ENCODE results near the gene RPGRIP1.
"Not testable (repeated sequence)": the region's sequence is repeated elsewhere in the genome, so short reads cannot be mapped to it uniquely, and the experiment has no call there.

Gene RPGRIP1

DNA sequence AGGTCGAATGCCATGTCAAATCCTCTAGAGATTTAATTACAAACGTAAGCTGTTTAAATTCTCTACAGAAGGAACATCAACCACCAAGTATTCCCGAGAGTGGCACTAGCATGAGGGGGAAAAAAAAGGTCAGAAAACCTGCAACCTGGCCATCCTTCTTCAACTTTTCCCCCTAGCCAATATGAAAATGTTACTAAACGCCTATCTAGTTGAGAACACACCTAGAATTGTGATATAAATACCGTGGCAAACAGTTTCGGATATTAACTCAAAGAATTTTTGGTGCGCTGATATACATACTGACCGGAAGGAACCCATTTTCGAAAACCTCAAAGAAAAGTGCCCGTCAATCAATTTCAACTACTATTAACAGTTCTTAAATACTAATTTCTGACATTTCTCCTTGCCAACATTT lies 12.4 kb upstream of the RPGRIP1 start:
- no peak for DNase-seq (ENCODE audit: extremely low read depth, low read depth)
- H3K4me3 ChIP-seq (replicated peaks; ENCODE audit: low read depth, low read length) = peak overlapping the region; percentile 100
- TF ChIP-seq, protein P1, sequence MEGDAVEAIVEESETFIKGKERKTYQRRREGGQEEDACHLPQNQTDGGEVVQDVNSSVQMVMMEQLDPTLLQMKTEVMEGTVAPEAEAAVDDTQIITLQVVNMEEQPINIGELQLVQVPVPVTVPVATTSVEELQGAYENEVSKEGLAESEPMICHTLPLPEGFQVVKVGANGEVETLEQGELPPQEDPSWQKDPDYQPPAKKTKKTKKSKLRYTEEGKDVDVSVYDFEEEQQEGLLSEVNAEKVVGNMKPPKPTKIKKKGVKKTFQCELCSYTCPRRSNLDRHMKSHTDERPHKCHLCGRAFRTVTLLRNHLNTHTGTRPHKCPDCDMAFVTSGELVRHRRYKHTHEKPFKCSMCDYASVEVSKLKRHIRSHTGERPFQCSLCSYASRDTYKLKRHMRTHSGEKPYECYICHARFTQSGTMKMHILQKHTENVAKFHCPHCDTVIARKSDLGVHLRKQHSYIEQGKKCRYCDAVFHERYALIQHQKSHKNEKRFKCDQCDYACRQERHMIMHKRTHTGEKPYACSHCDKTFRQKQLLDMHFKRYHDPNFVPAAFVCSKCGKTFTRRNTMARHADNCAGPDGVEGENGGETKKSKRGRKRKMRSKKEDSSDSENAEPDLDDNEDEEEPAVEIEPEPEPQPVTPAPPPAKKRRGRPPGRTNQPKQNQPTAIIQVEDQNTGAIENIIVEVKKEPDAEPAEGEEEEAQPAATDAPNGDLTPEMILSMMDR (IDR thresholded peaks at IDR 0.05; ENCODE audit: low read depth, low read length, missing control alignments) = no peak

DNA sequence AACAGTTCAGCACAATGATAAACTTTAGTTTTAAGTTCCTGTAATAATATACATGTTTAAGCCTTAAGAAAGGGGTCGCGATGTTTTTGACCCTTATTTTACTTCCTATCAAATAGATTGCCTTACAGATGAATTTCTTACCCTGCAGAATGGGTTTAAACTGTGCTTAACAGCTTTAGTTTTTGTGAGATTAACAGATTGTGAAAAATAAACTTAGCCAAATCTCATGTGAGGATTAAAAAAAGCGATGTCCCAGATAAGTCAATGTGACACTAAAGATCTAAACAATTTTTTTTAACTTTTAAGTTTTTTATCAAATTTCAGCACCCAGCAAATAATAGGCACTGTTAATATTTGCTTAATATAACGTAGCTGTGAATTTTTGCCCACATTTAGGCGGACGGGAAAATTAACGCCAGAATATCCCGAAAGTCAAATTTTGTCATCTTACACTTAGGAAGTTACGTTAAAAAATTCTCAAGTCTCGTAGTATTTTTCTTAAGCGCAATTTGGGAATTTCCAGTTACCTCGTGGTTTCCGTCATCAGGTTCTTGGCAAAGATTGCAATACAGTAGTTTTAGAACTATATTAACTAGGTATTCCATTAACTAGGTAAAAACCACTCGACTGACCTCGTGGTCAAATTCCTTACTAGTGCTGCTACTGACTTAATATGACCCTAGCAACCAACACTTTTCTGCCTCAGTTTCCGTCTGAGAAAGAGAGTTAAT lies 11.8 kb upstream of the RPGRIP1 start:
- DNase-seq (ENCODE audit: extremely low read depth, low read depth) = no peak
- TF ChIP-seq, protein P1 (IDR thresholded peaks at IDR 0.05; ENCODE audit: low read depth, low read length, missing control alignments) = no peak
- H3K4me3 ChIP-seq (replicated peaks; ENCODE audit: low read depth, low read length) = peak overlapping the region; percentile 100

DNA sequence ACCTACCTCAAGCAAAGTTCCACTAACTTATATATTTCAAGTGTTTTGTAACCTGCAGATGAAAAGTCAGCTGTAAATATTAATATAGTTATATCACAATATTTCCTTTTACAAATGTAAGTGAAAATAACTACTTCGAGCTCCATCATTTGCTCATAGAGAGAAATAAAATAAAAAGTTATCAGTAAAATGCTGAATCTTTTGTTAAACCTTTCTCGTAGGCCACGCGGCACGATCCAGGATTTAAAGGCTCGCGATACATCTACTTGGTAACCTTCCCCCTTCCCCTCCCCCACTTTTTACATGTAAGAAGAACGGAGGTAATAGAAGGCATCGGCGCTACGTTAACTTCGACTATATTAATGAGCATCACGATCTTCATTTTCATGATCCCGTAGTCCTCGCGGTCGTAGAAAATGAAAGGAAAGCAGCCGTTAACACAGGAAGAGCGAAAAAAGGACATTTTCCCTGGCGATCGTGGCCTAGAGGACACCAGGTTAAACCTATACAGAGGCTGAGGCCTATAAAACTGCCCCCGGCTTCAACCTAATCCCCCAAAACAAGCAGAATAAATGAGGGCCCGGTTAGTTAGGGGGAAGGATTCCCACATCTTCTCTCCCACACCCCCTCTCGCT lies 11.1 kb upstream of the RPGRIP1 start:
- TF ChIP-seq, protein P1 (IDR thresholded peaks at IDR 0.05; ENCODE audit: low read depth, low read length, missing control alignments) = no peak
- H3K4me3 ChIP-seq (replicated peaks; ENCODE audit: low read depth, low read length) = peak overlapping the region; percentile 100
- DNase-seq (ENCODE audit: extremely low read depth, low read depth) = no peak

DNA sequence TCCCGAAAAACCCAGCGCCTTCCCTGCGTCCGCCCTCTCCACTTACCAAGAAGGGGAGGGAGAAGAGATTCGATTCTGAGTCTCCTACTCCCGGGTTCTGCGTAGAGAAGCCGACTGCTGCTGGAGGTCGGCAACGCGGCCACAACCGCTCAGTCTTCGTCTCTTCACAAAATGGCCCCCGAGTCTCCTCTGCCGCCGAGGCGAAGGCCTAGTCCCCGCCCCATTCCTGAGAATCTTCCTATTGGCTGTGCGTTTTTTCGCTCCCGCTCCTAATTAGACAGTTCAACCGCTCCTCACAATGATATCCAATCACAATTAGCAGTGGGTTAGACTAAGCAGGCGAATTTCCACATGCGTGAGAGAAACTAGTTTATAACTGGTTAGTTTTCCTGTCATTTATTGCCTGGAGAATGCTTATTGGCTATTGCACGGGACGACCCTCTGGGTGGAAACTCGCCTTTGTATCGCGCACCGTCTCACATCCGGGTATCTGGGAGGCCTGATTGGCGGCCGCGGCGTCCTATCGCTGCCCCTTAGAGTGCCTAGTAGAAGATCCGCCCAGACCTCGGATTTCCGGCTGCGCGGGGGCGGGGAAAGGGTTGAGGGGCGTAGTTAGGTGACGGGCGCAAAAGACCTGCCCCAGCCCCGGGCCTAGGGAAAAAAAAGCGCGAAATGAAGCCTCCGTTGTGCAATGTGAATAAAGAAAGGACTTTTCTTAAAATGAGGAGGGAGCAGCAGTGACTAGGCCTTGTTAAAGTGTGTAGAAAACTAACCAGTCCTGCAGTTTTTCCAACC lies 10.4 kb upstream of the RPGRIP1 start, which contains the start of gene HNRNPC:
Gene HNRNPC (minus strand): TSS at position 191 of the 795 bp plus-strand sequence. CDS start 35,249 bp downstream, outside the sequence.
- TF ChIP-seq, protein P1 (IDR thresholded peaks at IDR 0.05; ENCODE audit: low read depth, low read length, missing control alignments) = no peak
- peak within 1 kb of the TSS; percentile 100 for H3K4me3 ChIP-seq (replicated peaks; ENCODE audit: low read depth, low read length)
- peak; percentile 100 for DNase-seq (ENCODE audit: extremely low read depth, low read depth)

DNA sequence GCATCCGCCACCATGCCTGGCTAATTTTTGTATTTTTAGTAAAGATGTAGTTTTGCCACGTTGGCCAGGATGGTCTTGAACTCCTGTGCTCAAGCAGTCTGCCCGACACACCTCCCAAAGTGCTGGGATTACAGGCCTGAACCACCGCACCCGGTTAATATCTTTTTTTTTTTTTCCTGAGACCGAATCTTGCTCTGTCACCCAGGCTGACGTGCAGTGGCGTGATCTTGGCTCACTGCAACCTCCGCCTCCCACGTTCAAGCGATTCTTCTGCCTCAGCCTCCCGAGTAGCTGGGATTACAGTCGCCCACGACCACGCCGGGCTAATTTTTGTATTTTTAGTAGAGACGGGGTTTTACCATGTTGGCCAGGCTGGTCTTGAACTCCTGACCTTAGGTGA lies 7.2 kb upstream of the RPGRIP1 start:
- H3K4me3 ChIP-seq (replicated peaks; ENCODE audit: low read depth, low read length); DNase-seq (ENCODE audit: extremely low read depth, low read depth): not testable (repeated sequence)

DNA sequence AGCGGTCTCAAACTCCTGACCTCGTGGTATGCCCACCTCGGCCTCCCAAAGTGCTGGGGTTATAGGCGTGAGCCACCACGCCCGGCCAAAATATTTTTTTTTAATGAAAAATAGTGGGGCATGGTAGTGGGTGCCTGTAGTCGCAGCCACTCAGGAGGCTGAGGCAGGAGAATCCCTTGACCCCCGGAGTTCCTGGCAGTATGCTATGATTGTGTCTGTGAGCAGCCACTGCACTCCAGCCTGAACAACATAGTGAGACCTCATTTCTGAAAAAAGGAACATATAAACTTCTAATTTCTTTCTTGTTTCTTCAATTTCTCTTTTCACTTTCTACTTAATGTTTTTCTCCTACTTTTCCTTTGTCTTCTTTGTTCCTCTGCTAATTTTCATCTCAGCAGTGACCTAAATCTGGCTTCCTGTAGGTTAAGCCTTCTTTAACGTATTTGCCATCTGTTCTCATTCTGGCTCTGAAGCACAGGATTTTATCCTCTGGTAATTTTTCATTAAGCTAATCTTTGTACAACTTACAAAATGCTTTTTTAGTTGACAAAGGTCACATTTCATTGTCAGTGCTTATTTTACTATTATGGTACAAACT lies 4.5 kb upstream of the RPGRIP1 start:
- no peak overlapping the region for H3K4me3 ChIP-seq (replicated peaks; ENCODE audit: low read depth, low read length)
- no peak for DNase-seq (ENCODE audit: extremely low read depth, low read depth)
- TF ChIP-seq, protein P1 (IDR thresholded peaks at IDR 0.05; ENCODE audit: low read depth, low read length, missing control alignments) = no peak
